ENCODE measurements around the gene CLIC3.

DNA sequence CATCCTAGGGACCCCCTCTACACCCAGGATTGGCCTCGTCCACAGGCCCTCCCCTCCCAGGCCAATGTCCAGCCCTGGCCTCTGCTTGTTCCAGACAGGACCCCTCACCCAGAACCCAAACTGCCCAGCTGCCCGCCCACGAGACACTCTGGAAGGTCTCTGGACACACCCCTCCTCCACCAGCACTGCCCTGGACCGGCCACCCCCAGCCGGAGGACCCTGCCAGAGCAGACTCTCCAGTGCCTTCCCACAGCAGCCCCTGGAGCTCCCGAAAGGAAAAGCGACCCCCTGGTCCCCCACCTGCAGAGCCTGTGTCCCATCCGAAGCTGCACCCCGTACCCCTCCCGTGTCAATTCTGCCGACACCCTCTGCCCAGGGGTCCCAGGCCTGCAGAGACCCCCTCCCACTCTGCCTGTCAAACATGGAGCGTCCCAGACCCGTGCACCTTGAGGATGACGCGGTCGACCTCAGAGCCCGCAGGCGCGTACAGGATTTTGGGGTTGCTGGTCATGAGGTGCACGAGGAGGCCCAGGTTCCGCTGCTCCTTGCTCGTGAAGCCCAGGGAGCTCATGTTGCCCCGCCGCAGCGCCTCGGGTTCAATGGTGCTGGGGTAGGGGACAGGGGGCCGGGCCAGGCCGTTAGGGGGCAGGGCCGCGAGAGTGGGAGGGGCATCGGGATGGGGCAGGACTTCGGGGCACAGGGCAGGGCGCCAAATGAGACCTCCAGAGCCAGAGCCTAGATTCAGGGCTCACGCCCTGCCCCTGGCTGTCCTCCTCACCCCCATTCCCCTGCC lies 23.7 kb upstream of the CLIC3 start:
- TF ChIP-seq POLR2A (IDR thresholded peaks at IDR 0.05; ENCODE audit: low read length) (no peak), GATA1 (IDR thresholded peaks at IDR 0.05; ENCODE audit: low read depth, low read length) (no peak)

Measured in erythroblast (primary cell).